ENCODE results near the gene CACNA1E.

DNA sequence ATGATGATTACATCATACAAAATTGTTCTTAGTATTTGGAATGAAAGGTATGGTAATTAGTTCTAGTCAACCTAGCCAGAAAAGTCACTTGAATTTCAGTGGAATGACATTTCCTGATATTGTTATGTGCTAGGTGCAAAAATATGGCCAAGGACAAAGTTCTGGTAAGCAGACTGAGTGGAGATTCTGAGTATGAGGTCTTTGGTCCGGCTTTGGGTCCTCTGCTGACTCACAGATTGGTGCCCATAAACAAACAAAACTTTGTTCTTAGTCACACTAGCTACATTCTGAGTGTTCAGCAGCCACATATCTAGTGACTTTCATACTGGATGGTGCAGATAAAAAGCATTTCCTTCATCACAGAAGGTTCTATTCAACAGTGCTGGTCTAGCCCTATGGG, 372.1 kb downstream of the CACNA1E start:
- no peak for TF ChIP-seq EZH2phosphoT487 (IDR thresholded peaks at IDR 0.05; ENCODE audit: borderline replicate concordance, low read depth, low read length)
- TF ChIP-seq, protein P1, sequence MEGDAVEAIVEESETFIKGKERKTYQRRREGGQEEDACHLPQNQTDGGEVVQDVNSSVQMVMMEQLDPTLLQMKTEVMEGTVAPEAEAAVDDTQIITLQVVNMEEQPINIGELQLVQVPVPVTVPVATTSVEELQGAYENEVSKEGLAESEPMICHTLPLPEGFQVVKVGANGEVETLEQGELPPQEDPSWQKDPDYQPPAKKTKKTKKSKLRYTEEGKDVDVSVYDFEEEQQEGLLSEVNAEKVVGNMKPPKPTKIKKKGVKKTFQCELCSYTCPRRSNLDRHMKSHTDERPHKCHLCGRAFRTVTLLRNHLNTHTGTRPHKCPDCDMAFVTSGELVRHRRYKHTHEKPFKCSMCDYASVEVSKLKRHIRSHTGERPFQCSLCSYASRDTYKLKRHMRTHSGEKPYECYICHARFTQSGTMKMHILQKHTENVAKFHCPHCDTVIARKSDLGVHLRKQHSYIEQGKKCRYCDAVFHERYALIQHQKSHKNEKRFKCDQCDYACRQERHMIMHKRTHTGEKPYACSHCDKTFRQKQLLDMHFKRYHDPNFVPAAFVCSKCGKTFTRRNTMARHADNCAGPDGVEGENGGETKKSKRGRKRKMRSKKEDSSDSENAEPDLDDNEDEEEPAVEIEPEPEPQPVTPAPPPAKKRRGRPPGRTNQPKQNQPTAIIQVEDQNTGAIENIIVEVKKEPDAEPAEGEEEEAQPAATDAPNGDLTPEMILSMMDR (conservative IDR thresholded peaks at IDR 0.05; ENCODE audit: low read length), result no peak

Measured in OCI-LY7 (cell line).